GM23248 (cell line): ENCODE results near the gene MYH15.

Experiments used
- EZH2 ChIP-seq: fragments of 200-600 bp; sonication (generic); IDR thresholded peaks from 2 replicates; pipeline ENCODE4 v1.6.1; 2018; ENCODE audit warnings: antibody characterized with exemption, mild to moderate bottlenecking; ENCODE audit not compliant: insufficient read depth, poor library complexity, severe bottlenecking
- EZH2phosphoT487 ChIP-seq: fragments of 200-600 bp; sonication (generic); IDR thresholded peaks from 2 replicates; pipeline ENCODE4 v1.6.1; 2018; ENCODE audit warnings: antibody characterized with exemption, moderate library complexity, mild to moderate bottlenecking, low read depth; ENCODE audit not compliant: insufficient read depth

GRCh38 chr3:108420926-108421325 lies 89.5 kb downstream of the MYH15 start:
- no peak for TF ChIP-seq EZH2
- TF ChIP-seq EZH2phosphoT487: no peak
